Mesenchymal stem cell (in vitro differentiated cells and primary cell): ENCODE measurements around the gene ERG.
A peak's percentile ranks its signal among the peaks of the same experiment; 100 is the strongest.

ENCODE experiments used
- DNase-seq: peaks from one replicate; pipeline ENCODE4 v3.0.0-alpha.2; 2013
- H2AFZ ChIP-seq: one replicate; pipeline ENCODE4 v1.6.1; 2013; ENCODE audit warnings: low read depth, mild to moderate bottlenecking, control low read depth, inconsistent platforms, low read length, moderate library complexity
- H2AK5ac ChIP-seq: 2 replicates; pipeline ENCODE4 v1.6.1; 2013; ENCODE audit warnings: low read length, moderate library complexity, mild to moderate bottlenecking, inconsistent platforms; ENCODE audit not compliant: severe bottlenecking
- H2BK120ac ChIP-seq: one replicate; pipeline ENCODE4 v1.6.1; 2013; ENCODE audit warnings: low read depth, mild to moderate bottlenecking, inconsistent platforms, low read length, moderate library complexity
- H2BK12ac ChIP-seq, 2 experiments: one replicate each; pipeline ENCODE4 v1.6.1; 2013; ENCODE audit warnings: inconsistent platforms in 2 of 2, low read length in 2 of 2, mild to moderate bottlenecking in 2 of 2, moderate library complexity in 2 of 2, control low read depth in 1 of 2
- H2BK15ac ChIP-seq: one replicate; pipeline ENCODE4 v1.6.1; 2013; ENCODE audit warnings: mild to moderate bottlenecking, low read depth, inconsistent platforms; ENCODE audit not compliant: poor library complexity, severe bottlenecking
- H2BK5ac ChIP-seq: 2 replicates; pipeline ENCODE4 v1.6.1; 2013; ENCODE audit warnings: low read depth, mild to moderate bottlenecking, low read length, control low read depth, inconsistent platforms; ENCODE audit not compliant: poor library complexity, severe bottlenecking
- H3K14ac ChIP-seq, 2 experiments: one replicate each; pipeline ENCODE4 v1.6.1; 2013; ENCODE audit warnings: inconsistent platforms in 2 of 2, low read length in 2 of 2, control low read depth in 1 of 2, mild to moderate bottlenecking in 1 of 2, moderate library complexity in 1 of 2
- H3K18ac ChIP-seq, 2 experiments: one replicate each; pipeline ENCODE4 v1.6.1; 2013; ENCODE audit warnings: inconsistent platforms in 2 of 2, low read length in 2 of 2, control low read depth in 1 of 2, low read depth in 1 of 2, mild to moderate bottlenecking in 1 of 2
- H3K23ac ChIP-seq, 2 experiments: one replicate each; pipeline ENCODE4 v1.6.1; 2013; ENCODE audit warnings: inconsistent platforms in 2 of 2, low read length in 2 of 2, mild to moderate bottlenecking in 2 of 2, moderate library complexity in 2 of 2, control low read depth in 1 of 2
- H3K27ac ChIP-seq: 2 replicates; pipeline ENCODE4 v1.5.1; 2013; ENCODE audit warnings: mild to moderate bottlenecking, moderate library complexity, low read length, control low read depth, inconsistent platforms; ENCODE audit not compliant: poor library complexity, severe bottlenecking
- H3K27me3 ChIP-seq, 2 experiments: 2 replicates each; pipeline versions ENCODE4 v1.6.1 to v1.7.0; 2013; ENCODE audit warnings: low read length in 2 of 2, mild to moderate bottlenecking in 2 of 2, moderate library complexity in 2 of 2, control low read depth in 1 of 2, inconsistent platforms in 1 of 2; ENCODE audit not compliant: control insufficient read depth in 1 of 2, insufficient read depth in 1 of 2
- H3K36me3 ChIP-seq, 2 experiments: 2 replicates each; pipeline versions ENCODE4 v1.6.1 to v1.7.0; 2013; ENCODE audit warnings: low read length in 2 of 2, control low read depth in 1 of 2, inconsistent platforms in 1 of 2, low read depth in 1 of 2, mild to moderate bottlenecking in 1 of 2; ENCODE audit not compliant: insufficient read depth in 2 of 2, control insufficient read depth in 1 of 2
- H3K4ac ChIP-seq, 2 experiments: one replicate each; pipeline ENCODE4 v1.6.1; 2013; ENCODE audit warnings: inconsistent platforms in 2 of 2, low read length in 2 of 2, mild to moderate bottlenecking in 2 of 2, moderate library complexity in 2 of 2, control low read depth in 1 of 2, low read depth in 1 of 2
- H3K4me1 ChIP-seq: 2 replicates; pipeline ENCODE4 v1.6.1; 2013; ENCODE audit warnings: low read depth, low read length, control low read depth; ENCODE audit not compliant: control insufficient read depth, insufficient read depth
- H3K4me2 ChIP-seq: 2 replicates; pipeline ENCODE4 v1.6.1; 2013; ENCODE audit warnings: low read length, mild to moderate bottlenecking, inconsistent platforms; ENCODE audit not compliant: poor library complexity, severe bottlenecking
- H3K4me3 ChIP-seq, 2 experiments: 2 replicates each; pipeline versions ENCODE4 v1.5.1 to v1.7.0; 2013; ENCODE audit warnings: low read length in 2 of 2, mild to moderate bottlenecking in 2 of 2, control low read depth in 1 of 2, low read depth in 1 of 2; ENCODE audit not compliant: insufficient read depth in 1 of 2
- H3K79me1 ChIP-seq: replicated peaks from 2 replicates; pipeline ENCODE4 v1.6.1; 2013; ENCODE audit warnings: mild to moderate bottlenecking, control low read depth, low read length, inconsistent platforms; ENCODE audit not compliant: poor library complexity, severe bottlenecking
- H3K9ac ChIP-seq: 2 replicates; pipeline ENCODE4 v1.7.0; 2013; ENCODE audit warnings: mild to moderate bottlenecking, low read length, moderate library complexity
- H3K9me3 ChIP-seq: 2 replicates; pipeline ENCODE4 v1.7.0; 2013; ENCODE audit warnings: mild to moderate bottlenecking, low read length; ENCODE audit not compliant: control insufficient read depth
- H4K8ac ChIP-seq: one replicate; pipeline ENCODE4 v1.6.1; 2013; ENCODE audit warnings: inconsistent platforms, mild to moderate bottlenecking, low read length, moderate library complexity
- H4K91ac ChIP-seq: one replicate; pipeline ENCODE4 v1.6.1; 2013; ENCODE audit warnings: mild to moderate bottlenecking, low read length, inconsistent platforms
- WGBS: methylation state at CpG from one replicate; pipeline ENCODE4 v1.1.7; 2013; ENCODE audit warnings: mixed read lengths; 5-methylcytosine and 5-hydroxymethylcytosine counted together

ERG gene

GRCh38 chr21:38479641-38480525 is 18.4 kb downstream of the ERG start:
- H3K9me3 ChIP-seq: no peaks in the 10 kb centered on the region
- no peak overlapping the region for H2BK12ac ChIP-seq
- WGBS: 93% methylated on average over 11 of the region's 12 CpGs
- H3K27ac ChIP-seq: no peak overlapping the region
- H2BK120ac ChIP-seq: no peak overlapping the region
- no peaks in the 10 kb centered on the region for H3K36me3 ChIP-seq
- no peak overlapping the region for H2AFZ ChIP-seq
- H3K4ac ChIP-seq: no peak overlapping the region
- DNase-seq: no peak
- H3K4me1 ChIP-seq: peaks cover 3% of the 10 kb centered on the region
- H3K14ac ChIP-seq: no peak overlapping the region
- H3K27me3 ChIP-seq: no peaks in the 10 kb centered on the region
- no peak overlapping the region for H3K4me2 ChIP-seq
- H4K8ac ChIP-seq: no peak overlapping the region
- H2BK15ac ChIP-seq: no peak overlapping the region
- H2AK5ac ChIP-seq: no peak overlapping the region
- no peak overlapping the region for H3K4me3 ChIP-seq
- H3K79me1 ChIP-seq: no peaks in the 10 kb centered on the region
- H3K18ac ChIP-seq: no peak overlapping the region
- H4K91ac ChIP-seq: no peak overlapping the region
- no peak overlapping the region for H3K9ac ChIP-seq
- no peak overlapping the region for H2BK5ac ChIP-seq
- no peak overlapping the region for H3K23ac ChIP-seq

- Histone ChIP-seq H3K79me1 (no peaks in the 10 kb centered on the region), H3K4me3 (no peak overlapping the region), H4K8ac (no peak overlapping the region), H3K4me1 (peaks cover 6% of the 10 kb centered on the region), H3K9me3 (no peaks in the 10 kb centered on the region), H3K36me3 (no peaks in the 10 kb centered on the region), H2AFZ (no peak overlapping the region), H3K18ac (no peak overlapping the region), H2BK15ac (no peak overlapping the region), H3K9ac (no peak overlapping the region), H4K91ac (no peak overlapping the region), H3K23ac (no peak overlapping the region), H3K27ac (no peak overlapping the region), H2AK5ac (no peak overlapping the region), H3K14ac (no peak overlapping the region), H3K4ac (no peak overlapping the region), H3K27me3 (no peaks in the 10 kb centered on the region), H3K4me2 (no peak overlapping the region), H2BK120ac (no peak overlapping the region), H2BK5ac (no peak overlapping the region), H2BK12ac (no peak overlapping the region)
- WGBS: 43% methylated on average over 2 of the region's 4 CpGs
- peak; percentile 73 for DNase-seq
Observed at GRCh38 chr21:38478782-38479181, 19.5 kb downstream of the ERG start.

GRCh38 chr21:38477226-38477625 is 21.1 kb downstream of the ERG start:
- Histone ChIP-seq H3K9ac (no peak overlapping the region), H3K4me1 (peaks cover 10% of the 10 kb centered on the region), H2AFZ (no peak overlapping the region), H2AK5ac (no peak overlapping the region), H3K36me3 (no peaks in the 10 kb centered on the region), H2BK120ac (no peak overlapping the region), H3K14ac (no peak overlapping the region), H3K4me3 (no peak overlapping the region), H3K9me3 (no peaks in the 10 kb centered on the region), H4K91ac (no peak overlapping the region), H2BK15ac (no peak overlapping the region), H3K4me2 (no peak overlapping the region), H3K79me1 (no peaks in the 10 kb centered on the region), H3K18ac (no peak overlapping the region), H3K27ac (no peak overlapping the region), H4K8ac (no peak overlapping the region), H3K27me3 (no peaks in the 10 kb centered on the region), H2BK5ac (no peak overlapping the region), H3K23ac (no peak overlapping the region), H3K4ac (no peak overlapping the region), H2BK12ac (no peak overlapping the region)
- 89% methylated on average over 8 of the region's 9 CpGs for WGBS
- DNase-seq: peak; percentile 26

- H4K8ac ChIP-seq: no peak overlapping the region
- 23% methylated on average over 12 of the region's 12 CpGs for whole genome bisulfite sequencing
- DNase-seq: peak; percentile 19
Observed at GRCh38 chr21:38476385-38476784, 21.9 kb downstream of the ERG start.

More at GRCh38 chr21:38476385-38476784, 21.9 kb downstream of the ERG start:
- no peak overlapping the region for H4K91ac ChIP-seq
- H2BK5ac ChIP-seq: no peak overlapping the region
- H3K4me3 ChIP-seq: no peak overlapping the region
- no peak overlapping the region for H3K18ac ChIP-seq
- no peak overlapping the region for H3K14ac ChIP-seq
- no peaks in the 10 kb centered on the region for H3K9me3 ChIP-seq
- H3K9ac ChIP-seq: no peak overlapping the region
- H2BK15ac ChIP-seq: no peak overlapping the region
- H2AFZ ChIP-seq: no peak overlapping the region
- peak overlapping the region in 1 of 2 experiments; percentile 51 for H2BK12ac ChIP-seq
- H3K79me1 ChIP-seq: no peaks in the 10 kb centered on the region
- H3K27ac ChIP-seq: no peak overlapping the region
- no peak overlapping the region for H3K23ac ChIP-seq
- H3K4ac ChIP-seq: no peak overlapping the region
- H2BK120ac ChIP-seq: no peak overlapping the region
- H3K4me2 ChIP-seq: no peak overlapping the region
- H3K36me3 ChIP-seq: no peaks in the 10 kb centered on the region
- H3K4me1 ChIP-seq: peaks cover 10% of the 10 kb centered on the region
- no peak overlapping the region for H2AK5ac ChIP-seq
- H3K27me3 ChIP-seq: no peaks in the 10 kb centered on the region
